H9 (cell line): ENCODE measurements around the gene THTPA. TPM values are rescaled to one million over a fixed set of nuclear protein-coding genes. Genes with fewer than 3 reads are reported as not detected.

Source experiments
- DNase-seq: peaks from one replicate; pipeline ENCODE4 v3.0.0-alpha.2; 2017
- H2AFZ ChIP-seq: one replicate; pipeline ENCODE4 v1.6.1; 2013; ENCODE audit warnings: mild to moderate bottlenecking, low read length, control low read depth, moderate library complexity
- H2AK5ac ChIP-seq: 2 replicates; pipeline ENCODE4 v1.6.1; 2013; ENCODE audit warnings: low read length, control low read depth, mixed read lengths; ENCODE audit not compliant: insufficient read length
- H2BK120ac ChIP-seq: one replicate; pipeline ENCODE4 v1.6.1; 2013; ENCODE audit warnings: low read depth, mild to moderate bottlenecking, low read length, control low read depth, inconsistent platforms; ENCODE audit not compliant: poor library complexity, severe bottlenecking
- H2BK12ac ChIP-seq: 2 replicates; pipeline ENCODE4 v1.6.1; 2013; ENCODE audit warnings: low read length, control low read depth, mixed read lengths, low read depth; ENCODE audit not compliant: insufficient read length
- H2BK15ac ChIP-seq: 2 replicates; pipeline ENCODE4 v1.6.1; 2013; ENCODE audit warnings: low read depth, low read length, control low read depth
- H2BK20ac ChIP-seq: one replicate; pipeline ENCODE4 v1.6.1; 2013; ENCODE audit warnings: low read depth, mild to moderate bottlenecking, low read length, control low read depth, inconsistent platforms; ENCODE audit not compliant: poor library complexity, severe bottlenecking
- H2BK5ac ChIP-seq: 2 replicates; pipeline ENCODE4 v1.6.1; 2013; ENCODE audit warnings: low read length, control low read depth, mixed read lengths; ENCODE audit not compliant: insufficient read length
- H3K14ac ChIP-seq: 2 replicates; pipeline ENCODE4 v1.6.1; 2013; ENCODE audit warnings: low read length, control low read depth; ENCODE audit not compliant: insufficient read depth
- H3K18ac ChIP-seq: 2 replicates; pipeline ENCODE4 v1.6.1; 2013; ENCODE audit warnings: low read depth, mild to moderate bottlenecking, mixed read lengths, low read length, control low read depth; ENCODE audit not compliant: insufficient read length
- H3K23ac ChIP-seq: 2 replicates; pipeline ENCODE4 v1.6.1; 2013; ENCODE audit warnings: low read length, control low read depth, mixed read lengths, low read depth; ENCODE audit not compliant: insufficient read length
- H3K23me2 ChIP-seq: 2 replicates; pipeline ENCODE4 v1.6.1; 2013; ENCODE audit warnings: low read depth, mild to moderate bottlenecking, mixed read lengths, low read length, control low read depth; ENCODE audit not compliant: insufficient read length, poor library complexity, severe bottlenecking
- H3K27ac ChIP-seq: 2 replicates; pipeline ENCODE4 v1.5.1; 2013; ENCODE audit warnings: low read length, control low read depth, mixed read lengths, low read depth; ENCODE audit not compliant: insufficient read length
- H3K27me3 ChIP-seq: 2 replicates; pipeline ENCODE4 v1.6.1; 2013; ENCODE audit warnings: low read length, control low read depth, inconsistent platforms; ENCODE audit not compliant: insufficient read depth
- H3K4ac ChIP-seq: 2 replicates; pipeline ENCODE4 v1.6.1; 2013; ENCODE audit warnings: low read depth, mild to moderate bottlenecking, control low read depth, inconsistent platforms, low read length, moderate library complexity
- H3K4me1 ChIP-seq: 2 replicates; pipeline ENCODE4 v1.6.1; 2013; ENCODE audit warnings: low read length, control low read depth, inconsistent platforms; ENCODE audit not compliant: insufficient read depth
- H3K4me2 ChIP-seq: 2 replicates; pipeline ENCODE4 v1.6.1; 2013; ENCODE audit warnings: low read length, control low read depth, mixed read lengths; ENCODE audit not compliant: insufficient read length, insufficient read depth
- H3K56ac ChIP-seq: 2 replicates; pipeline ENCODE4 v1.6.1; 2013; ENCODE audit warnings: low read depth, mild to moderate bottlenecking, mixed read lengths, low read length, control low read depth; ENCODE audit not compliant: insufficient read length
- H3K79me1 ChIP-seq: 2 replicates; pipeline ENCODE4 v1.6.1; 2013; ENCODE audit warnings: low read depth, mild to moderate bottlenecking, moderate library complexity, low read length, control low read depth, inconsistent platforms; ENCODE audit not compliant: insufficient read depth, poor library complexity, severe bottlenecking
- H3K79me2 ChIP-seq: 2 replicates; pipeline ENCODE4 v1.6.1; 2013; ENCODE audit warnings: low read length, control low read depth, inconsistent platforms; ENCODE audit not compliant: insufficient read depth
- H3K9ac ChIP-seq: 2 replicates; pipeline ENCODE4 v1.6.1; 2013; ENCODE audit warnings: low read length, control low read depth, mixed read lengths; ENCODE audit not compliant: insufficient read length; ENCODE audit errors: extremely low read depth
- H3K9me3 ChIP-seq: one replicate; pipeline ENCODE4 v1.6.1; 2013; ENCODE audit warnings: low read depth, low read length, inconsistent platforms; ENCODE audit not compliant: control insufficient read depth
- H3T11ph ChIP-seq: one replicate; pipeline ENCODE4 v1.6.1; 2013; ENCODE audit warnings: mild to moderate bottlenecking, low read length, control low read depth, inconsistent platforms
- H4K20me1 ChIP-seq: one replicate; pipeline ENCODE4 v1.6.1; 2013; ENCODE audit not compliant: control insufficient read depth, insufficient read length, insufficient read depth
- H4K5ac ChIP-seq: 2 replicates; pipeline ENCODE4 v1.6.1; 2013; ENCODE audit warnings: low read depth, mild to moderate bottlenecking, mixed read lengths, low read length, control low read depth; ENCODE audit not compliant: insufficient read length
- H4K8ac ChIP-seq: replicated peaks from 2 replicates; pipeline ENCODE4 v1.6.1; 2013; ENCODE audit warnings: low read length, control low read depth, mixed read lengths, low read depth; ENCODE audit not compliant: insufficient read length
- H4K91ac ChIP-seq: 2 replicates; pipeline ENCODE4 v1.6.1; 2013; ENCODE audit warnings: low read depth, mild to moderate bottlenecking, moderate library complexity, mixed read lengths, low read length, control low read depth; ENCODE audit not compliant: insufficient read length
- H3K27ac Mint-ChIP-seq, 3 experiments: 2 replicates in 2 of 3; 3 replicates in 1 of 3; pipeline ENCODE4 v1.8.0; 2020 to 2021; ENCODE audit warnings: mixed read lengths in 3 of 3, mild to moderate bottlenecking in 1 of 3, moderate library complexity in 1 of 3
- H3K27me3 Mint-ChIP-seq: 2 replicates; pipeline ENCODE4 v1.8.0; 2021; ENCODE audit warnings: low read depth, mild to moderate bottlenecking, moderate library complexity, mixed read lengths
- H3K36me3 Mint-ChIP-seq, 3 experiments: 2 replicates in 2 of 3; 3 replicates in 1 of 3; pipeline ENCODE4 v1.8.0; 2020 to 2021; ENCODE audit warnings: low read depth in 3 of 3, mixed read lengths in 3 of 3; ENCODE audit not compliant: insufficient read depth in 1 of 3
- H3K4me1 Mint-ChIP-seq, 2 experiments: 2 replicates each; pipeline ENCODE4 v1.8.0; 2020; ENCODE audit warnings: mixed read lengths in 2 of 2
- H3K4me3 Mint-ChIP-seq, 2 experiments: 2 replicates in 1 of 2; 3 replicates in 1 of 2; pipeline ENCODE4 v1.8.0; 2020 to 2021; ENCODE audit warnings: mild to moderate bottlenecking in 2 of 2, mixed read lengths in 2 of 2, moderate library complexity in 1 of 2
- H3K9me3 Mint-ChIP-seq, 2 experiments: 2 replicates in 1 of 2; 3 replicates in 1 of 2; pipeline ENCODE4 v1.8.0; 2020; ENCODE audit warnings: mild to moderate bottlenecking in 2 of 2, mixed read lengths in 2 of 2, moderate library complexity in 1 of 2
- CTCF ChIP-seq: fragments of 200-600 bp; sonication (generic); conservative IDR thresholded peaks from 3 replicates; pipeline ENCODE4 v1.8.0; 2021; ENCODE audit warnings: antibody characterized with exemption, mild to moderate bottlenecking
- WGBS: extraction: QIAGEN DNeasy Blood & Tissue Kit; methylation state at CpG from one replicate; pipeline ENCODE4 v1.1.7; 2013; ENCODE audit warnings: missing lambda C conversion rate, low lambda C conversion rate, mixed read lengths; ENCODE audit not compliant: insufficient read length; ENCODE audit errors: extremely low coverage; 5-methylcytosine and 5-hydroxymethylcytosine counted together
- total RNA-seq: library from RNA; stranded (reverse); gene quantifications from 2 replicates; pipeline ENCODE4 v1.2.1, GENCODE V29; 2021

THTPA gene
- total RNA-seq, 1 experiment from 2014 or later = 15.6 TPM

GRCh38 chr14:23543403-23543802, 12.7 kb upstream of the THTPA start:
- Mint-ChIP-seq H3K36me3 (peaks cover 13 to 31% (median 13%) of the 10 kb centered on the region in 3 experiments; a peak in 6 of 7 replicates), H3K9me3 (no peaks in the 10 kb centered on the region), H3K4me1 (peaks cover 34 to 37% of the 10 kb centered on the region in 2 experiments), H3K4me3 (no peak overlapping the region), H3K27me3 (no peaks in the 10 kb centered on the region; the same call in 1 of the 2 replicates), H3K27ac (peak overlapping the region; percentile 16 to 76 (median 29); a peak in 4 of 7 replicates)
- no CpG with 5 or more reads among the region's 5 CpGs for WGBS
- Histone ChIP-seq H4K5ac (no peak overlapping the region), H2BK15ac (no peak overlapping the region), H3K23ac (no peak overlapping the region), H2AK5ac (no peak overlapping the region), H2BK12ac (peak overlapping the region; percentile 25), H2BK120ac (no peak overlapping the region), H4K8ac (no peak overlapping the region), H3K4me1 (peaks cover 50% of the 10 kb centered on the region; the same call in 1 of the 2 replicates), H3K23me2 (peaks cover 13% of the 10 kb centered on the region), H3K4ac (no peak overlapping the region), H3K79me1 (no peaks in the 10 kb centered on the region), H2BK5ac (peak overlapping the region; percentile 23), H3K18ac (no peak overlapping the region), H2BK20ac (no peak overlapping the region), H3K27me3 (no peaks in the 10 kb centered on the region), H3K27ac (no peak overlapping the region), H3K4me2 (no peak overlapping the region), H3T11ph (no peak overlapping the region), H3K14ac (no peak overlapping the region), H3K9ac (no peak overlapping the region), H2AFZ (no peak overlapping the region), H3K56ac (no peak overlapping the region), H3K79me2 (peaks cover 2% of the 10 kb centered on the region; the same call in 1 of the 2 replicates), H4K20me1 (no peaks in the 10 kb centered on the region), H3K9me3 (no peaks in the 10 kb centered on the region), H4K91ac (no peak overlapping the region)
- DNase-seq = no peak
- TF ChIP-seq CTCF = no peak
